Astrocyte of the cerebellum (primary cell): ENCODE results near the gene EPS8L3.
"Not testable (repeated sequence)": the region's sequence is repeated elsewhere in the genome, so short reads cannot be mapped to it uniquely, and the experiment has no call there.

Source experiments
- DNase-seq: peaks from one replicate; pipeline ENCODE4 v3.0.0-alpha.2; 2011; ENCODE audit warnings: low read depth
- H3K4me3 ChIP-seq: 2 replicates; pipeline ENCODE4 v1.5.1; 2011; ENCODE audit warnings: mild to moderate bottlenecking, low read depth, low read length, moderate library complexity
- CTCF ChIP-seq: IDR thresholded peaks from 2 replicates; pipeline ENCODE4 v1.5.1; 2012; ENCODE audit warnings: low read length, low read depth, moderate library complexity, mild to moderate bottlenecking; ENCODE audit errors: missing control alignments
- in situ Hi-C: cut with HindIII; loops from 2 replicates; pipeline ENCODE4 v1.10.0; 2017; ENCODE audit warnings: low sequenced_read_pairs

EPS8L3 gene

GRCh38 chr1:109801791-109802135, 38.0 kb upstream of the EPS8L3 start:
- no peak for TF ChIP-seq CTCF
- in situ Hi-C loops: no loop called here
- no peak for DNase-seq
- no peak overlapping the region for H3K4me3 ChIP-seq

- in situ Hi-C loops: no loop called here
- no peak for DNase-seq
- no peak for TF ChIP-seq CTCF
- no peak overlapping the region for H3K4me3 ChIP-seq
Measured at GRCh38 chr1:109800291-109800690, 36.6 kb upstream of the EPS8L3 start.

GRCh38 chr1:109799445-109799844, 35.7 kb upstream of the EPS8L3 start:
- no peak for DNase-seq
- H3K4me3 ChIP-seq: no peak overlapping the region
- TF ChIP-seq CTCF: no peak
- in situ Hi-C loops: loop anchor here (25.0 kb wide), 2 partner anchors 113 to 213 kb away; partner anchors contain the start of gene CSF1

GRCh38 chr1:109797303-109797595, 33.5 kb upstream of the EPS8L3 start:
- not testable (repeated sequence) for H3K4me3 ChIP-seq, DNase-seq
- in situ Hi-C loops: loop anchor here (25.0 kb wide), 2 partner anchors 115 to 215 kb away; partner anchors contain the start of gene CSF1

GRCh38 chr1:109796484-109797302, 33.0 kb upstream of the EPS8L3 start:
- in situ Hi-C loops: loop anchor here (25.0 kb wide), 2 partner anchors 116 to 216 kb away; partner anchors contain the start of gene CSF1
- no peak overlapping the region for H3K4me3 ChIP-seq
- no peak for DNase-seq
- no peak for TF ChIP-seq CTCF

- in situ Hi-C loops: loop anchor here (25.0 kb wide), 2 partner anchors 118 to 218 kb away; partner anchors contain the start of gene CSF1
- DNase-seq: no peak
- TF ChIP-seq CTCF: no peak
- H3K4me3 ChIP-seq: no peak overlapping the region
Measured at GRCh38 chr1:109794319-109795132, 30.8 kb upstream of the EPS8L3 start.
